GM19468 (cell line): Measurements from ENCODE around the gene CES3.
A peak's percentile ranks its signal among the peaks of the same experiment; 100 is the strongest.

Source experiments
- ATAC-seq: cut with Tn5 transposase; IDR thresholded peaks from one replicate; pipeline ENCODE4 v1.9.1; 2021; ENCODE audit warnings: mild to moderate bottlenecking, moderate library complexity, moderate number of reproducible peaks; ENCODE audit not compliant: unreplicated experiment; ENCODE audit errors: extremely low read depth

CES3 gene

DNA sequence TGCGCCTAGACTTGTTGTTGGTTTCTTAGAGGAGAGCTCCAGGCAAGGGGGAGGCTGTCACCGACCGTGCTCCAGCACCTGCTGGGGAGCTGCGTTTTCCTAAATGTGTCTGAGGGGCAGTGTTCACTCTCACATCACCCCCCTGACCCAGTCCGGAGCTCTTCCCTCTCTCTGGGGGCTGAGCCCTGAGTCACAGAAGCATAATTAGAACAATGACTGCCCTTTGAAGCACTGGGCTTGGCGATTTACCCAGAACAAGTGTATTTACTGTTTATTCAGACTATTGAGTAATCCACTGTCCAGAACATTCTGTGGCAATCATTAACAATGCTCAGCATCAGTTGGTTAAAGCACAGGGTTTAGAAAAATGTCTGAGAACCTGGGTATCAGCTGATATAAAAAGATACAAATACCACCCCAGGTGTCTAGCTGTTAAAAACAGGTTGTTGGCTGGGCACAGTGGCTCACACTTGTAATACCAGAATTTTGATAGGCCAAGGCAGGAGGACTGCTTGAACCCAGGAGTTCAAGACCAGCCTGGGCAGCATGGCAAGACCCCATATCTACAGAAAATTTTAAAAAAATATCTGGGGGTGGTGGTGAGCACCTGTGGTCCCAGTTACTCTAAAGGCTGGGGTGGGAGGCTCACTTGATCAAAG, 35.4 kb downstream of the CES3 start:
- ATAC-seq, result no peak

DNA sequence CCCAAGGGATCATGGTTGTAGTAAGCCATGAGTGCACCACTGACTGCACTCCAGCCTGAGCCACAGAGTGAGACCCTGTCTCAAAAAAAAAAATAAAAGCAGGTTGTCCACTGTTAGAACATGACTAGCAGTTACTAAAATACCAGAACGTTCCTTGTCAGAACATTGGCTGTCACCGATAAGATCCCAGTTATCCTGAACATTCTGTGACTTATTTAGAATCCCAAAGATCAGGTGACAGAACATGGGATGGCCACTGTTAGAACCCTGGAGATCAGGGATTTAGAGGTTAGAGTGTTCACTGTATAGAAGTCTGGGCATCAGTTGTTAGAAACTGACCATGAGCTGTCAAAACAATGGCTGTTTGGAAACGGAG, 35.9 kb downstream of the CES3 start:
- ATAC-seq, result no peak

GRCh38 chr16:67000384-67001351, 39.6 kb downstream of the CES3 start:
- ATAC-seq, result no peak

DNA sequence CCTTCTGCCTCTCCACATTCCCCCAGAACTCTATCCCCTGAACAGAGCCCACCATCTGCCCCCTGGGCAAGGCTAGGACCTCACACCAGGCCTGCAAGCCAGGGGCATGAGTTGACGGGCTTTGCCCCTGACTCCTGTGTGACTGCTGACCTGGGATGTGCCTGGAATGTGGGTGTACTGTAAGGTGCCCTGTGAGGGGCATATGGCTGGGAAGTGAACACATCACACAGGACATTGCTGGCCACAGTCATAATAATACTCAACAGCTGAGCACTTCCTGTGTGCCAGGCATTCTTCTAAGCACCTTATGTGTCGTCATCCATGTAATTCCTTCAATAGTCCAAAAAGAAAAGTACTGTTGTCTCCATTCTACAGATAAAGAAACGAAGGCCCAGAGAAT, 40.7 kb downstream of the CES3 start:
- no peak for ATAC-seq

DNA sequence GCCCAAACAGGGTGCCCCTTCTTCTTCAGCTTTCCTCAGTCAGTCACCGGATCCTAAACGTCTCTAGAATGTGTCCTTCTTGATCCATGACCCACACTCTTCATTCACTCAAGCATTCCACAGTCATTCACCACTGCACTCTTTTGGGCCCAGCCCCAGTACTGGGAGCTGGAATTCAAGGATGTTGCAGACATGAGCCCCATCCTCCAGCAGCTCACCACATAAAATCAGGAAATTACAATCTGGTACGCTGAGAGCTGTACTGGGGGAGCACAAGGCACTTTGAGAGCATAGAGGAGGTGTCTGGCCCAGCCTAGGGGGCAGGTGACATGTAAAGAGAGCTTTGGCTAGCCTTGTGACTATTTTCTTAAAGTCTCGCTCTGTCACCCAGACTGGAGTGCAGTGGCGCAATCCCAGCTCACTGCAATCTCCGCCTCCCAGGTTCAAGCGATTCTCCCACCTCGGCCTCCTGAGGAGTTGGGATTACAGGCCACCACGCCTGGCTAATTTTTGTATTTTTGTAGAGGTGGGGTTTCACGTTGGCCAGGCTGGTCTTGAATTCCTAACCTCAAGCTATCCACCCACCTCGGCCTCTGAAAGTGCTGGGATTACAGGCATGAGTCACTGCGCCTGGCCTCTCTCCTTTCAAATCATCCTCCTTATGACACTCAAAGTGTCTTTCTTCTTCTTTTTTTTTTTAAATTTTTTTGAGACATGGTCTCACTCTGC, 46.0 kb downstream of the CES3 start:
- ATAC-seq, result no peak

DNA sequence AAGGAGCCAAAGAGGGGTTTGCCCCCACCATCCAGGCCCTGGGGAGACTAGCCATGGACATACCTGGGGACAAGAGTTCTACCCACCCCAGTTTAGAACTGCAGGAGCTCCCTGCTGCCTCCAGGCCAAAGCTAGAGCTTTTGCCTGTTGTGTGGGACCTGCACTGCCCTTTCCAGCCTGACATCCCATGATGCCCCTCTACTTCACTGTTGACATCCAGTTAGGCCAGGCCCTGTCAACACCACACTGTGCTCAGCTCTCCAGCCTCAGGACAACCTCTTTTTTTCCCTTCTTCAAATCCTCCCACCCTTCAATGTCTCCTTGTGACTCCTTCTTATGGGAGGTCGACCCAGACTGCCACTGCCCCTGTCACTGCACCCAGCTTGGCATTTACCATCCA, 48.1 kb downstream of the CES3 start:
- ATAC-seq, result no peak

DNA sequence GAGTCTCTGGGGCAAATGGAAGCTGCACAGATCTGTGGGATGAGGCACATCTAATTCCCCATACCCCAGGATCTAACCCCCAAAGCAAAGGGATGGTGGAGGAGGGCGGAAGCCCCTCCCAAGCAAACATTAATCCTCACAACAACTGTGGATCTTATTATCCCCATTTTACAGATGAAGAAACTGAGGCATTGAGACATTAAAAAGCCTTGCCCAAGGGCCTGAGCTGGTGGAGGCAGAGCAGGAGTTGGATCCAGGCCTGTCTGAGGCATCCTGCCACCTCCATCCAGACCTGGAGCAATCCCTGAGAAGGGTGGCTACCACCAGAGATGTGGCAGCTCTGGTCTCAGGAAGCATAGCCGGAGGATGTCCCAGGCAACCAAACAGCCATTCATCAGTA, 50.2 kb downstream of the CES3 start:
- ATAC-seq, result no peak

GRCh38 chr16:67013233-67013822, 52.3 kb downstream of the CES3 start:
- ATAC-seq, result no peak

DNA sequence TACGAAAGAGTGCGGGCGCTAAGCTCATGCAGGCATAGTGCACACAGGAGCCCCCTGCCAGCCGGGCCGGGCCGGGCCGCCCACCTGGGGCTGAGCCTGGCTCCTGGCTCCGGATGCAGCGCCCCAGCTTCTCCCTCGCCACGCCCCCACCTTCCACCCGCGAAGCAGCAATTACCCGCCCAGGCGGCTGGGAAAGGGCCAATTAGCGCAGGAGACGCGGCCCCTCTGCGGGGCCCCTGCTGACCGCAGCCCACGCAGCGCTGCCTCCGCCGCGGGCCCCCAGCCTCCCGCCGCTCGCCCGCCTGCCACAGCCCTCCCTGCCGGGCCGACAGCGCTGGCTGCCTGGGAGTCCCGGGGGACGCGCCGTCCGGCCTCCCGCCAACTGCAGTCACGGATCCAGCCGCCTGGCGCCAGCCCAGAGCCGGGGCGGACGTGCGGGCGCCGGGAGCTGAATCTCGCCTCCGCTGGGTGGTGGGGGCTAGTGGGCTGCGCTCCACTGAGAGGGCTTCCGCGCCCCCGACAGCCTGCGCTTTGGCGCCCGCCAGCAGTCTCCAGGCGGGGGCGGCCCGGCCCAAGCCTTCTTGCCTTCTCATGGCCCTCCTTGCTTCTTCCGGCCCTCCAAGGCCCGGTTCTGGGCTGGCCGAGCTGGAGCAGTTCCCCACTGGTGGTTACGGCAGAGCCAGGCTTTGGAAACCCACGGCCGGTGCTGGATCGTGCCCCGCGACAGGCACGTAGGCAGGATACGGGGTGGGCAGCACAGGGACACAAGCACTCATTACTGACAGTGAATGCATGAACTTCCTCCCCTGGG, 53.0 kb downstream of the CES3 start:
- no peak for ATAC-seq

DNA sequence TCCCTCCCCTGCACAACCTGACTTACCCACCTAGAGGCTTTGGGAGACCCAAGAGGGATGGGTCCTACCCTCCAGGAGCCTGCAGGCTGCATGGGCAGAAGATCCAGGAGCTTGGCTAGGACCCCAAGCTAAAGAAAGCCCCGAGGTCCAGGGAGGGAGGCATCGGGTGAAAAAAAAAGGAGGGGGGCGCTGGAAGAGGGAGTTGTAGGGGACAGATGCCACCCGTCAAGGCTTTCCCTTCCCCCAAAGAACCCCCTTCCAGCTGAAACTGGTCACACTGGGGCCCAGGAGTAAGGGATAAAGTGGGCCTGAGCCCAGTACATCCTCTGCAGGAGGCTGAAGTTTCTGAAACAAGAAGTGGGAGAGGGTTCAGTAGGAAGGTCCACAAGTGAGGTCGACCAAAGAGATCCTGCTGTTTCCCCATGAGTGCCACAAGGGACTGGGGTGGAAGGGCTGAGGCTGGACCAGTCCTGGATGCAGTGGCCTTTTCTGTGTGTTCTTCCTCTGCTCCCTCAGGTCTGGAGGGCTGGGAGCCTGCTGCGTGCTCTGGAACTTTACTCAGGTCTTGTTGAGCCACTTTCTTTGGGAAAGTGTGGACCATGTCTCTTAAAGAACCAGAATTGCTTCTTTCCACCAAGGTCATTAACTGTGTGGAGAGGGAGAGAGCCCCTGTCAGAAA, 53.7 kb downstream of the CES3 start:
- no peak for ATAC-seq

GRCh38 chr16:67015313-67015731, 54.3 kb downstream of the CES3 start:
- ATAC-seq, result no peak

DNA sequence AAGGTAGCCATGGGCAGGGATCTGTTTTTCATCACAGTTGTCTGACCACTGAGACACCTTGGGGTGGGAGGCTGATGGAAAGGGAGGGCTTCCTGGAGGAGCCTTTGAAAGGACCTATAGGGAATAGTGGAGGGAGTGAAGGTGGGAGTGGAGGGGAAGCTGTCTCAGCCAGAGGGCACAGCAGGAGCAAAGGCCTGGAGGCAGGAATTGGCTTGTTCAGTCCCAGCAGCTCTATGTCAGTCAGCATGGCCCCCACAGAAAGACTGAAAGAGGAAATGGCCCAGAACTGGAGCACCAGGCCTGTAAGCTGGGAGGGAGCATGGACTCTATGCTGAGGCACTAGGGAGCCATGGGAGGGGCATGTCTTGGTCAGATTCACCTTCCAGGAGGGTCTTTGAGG, 55.1 kb downstream of the CES3 start:
- no peak for ATAC-seq

- ATAC-seq, result no peak
Measured at GRCh38 chr16:67016681-67017420, 55.8 kb downstream of the CES3 start.

DNA sequence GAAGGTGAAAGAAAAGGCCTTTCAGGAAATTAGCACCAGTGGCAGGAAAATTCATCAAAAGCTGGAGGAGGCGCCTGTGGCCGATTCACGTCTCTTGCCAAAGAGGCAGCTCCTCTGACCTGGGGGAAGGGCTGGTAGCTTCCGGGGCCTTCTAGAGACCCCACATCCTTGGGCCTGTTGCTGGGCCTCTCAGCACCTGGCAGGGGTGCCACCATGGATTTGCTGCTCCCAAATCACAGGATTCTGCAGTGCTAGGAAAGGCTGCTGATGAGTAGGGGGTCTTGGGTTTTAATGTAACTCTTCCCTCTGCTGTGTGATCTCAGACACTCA, 56.3 kb downstream of the CES3 start:
- no peak for ATAC-seq

DNA sequence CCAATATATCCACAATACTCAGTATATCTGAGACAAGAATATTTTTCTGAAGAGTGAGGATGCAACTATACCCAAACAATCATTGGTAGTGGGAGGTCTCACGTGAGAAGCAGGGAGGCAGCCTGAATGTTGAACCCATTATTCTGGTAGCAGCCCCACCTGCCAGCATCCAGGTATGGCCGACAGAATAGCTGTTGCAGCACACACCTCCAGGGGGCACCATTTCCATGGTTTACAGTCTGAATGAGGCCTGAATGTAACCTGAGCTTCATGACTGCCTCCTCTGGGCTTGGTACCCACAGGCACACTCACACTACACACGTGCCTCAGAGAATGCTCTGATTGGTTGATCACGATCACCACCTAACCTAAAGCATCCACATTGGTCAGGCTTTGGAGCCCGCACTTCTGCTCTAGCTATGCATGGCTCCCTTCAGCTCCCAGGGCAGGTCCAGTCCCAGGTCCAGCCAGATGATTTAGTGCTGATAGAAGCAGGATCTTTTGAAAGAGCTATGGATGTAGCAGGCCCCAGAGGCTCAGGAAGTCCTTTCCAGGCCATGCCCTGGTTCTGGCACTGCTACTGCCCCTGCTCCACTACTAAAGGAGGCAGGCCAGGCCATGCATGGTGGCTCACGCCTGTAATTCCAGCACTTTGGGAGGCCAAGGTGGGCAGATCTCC, 56.9 kb downstream of the CES3 start:
- ATAC-seq, result peak; percentile 98

- ATAC-seq, result no peak
Measured at GRCh38 chr16:67019171-67019570, 58.1 kb downstream of the CES3 start.

GRCh38 chr16:67021321-67021720, 60.3 kb downstream of the CES3 start:
- no peak for ATAC-seq

DNA sequence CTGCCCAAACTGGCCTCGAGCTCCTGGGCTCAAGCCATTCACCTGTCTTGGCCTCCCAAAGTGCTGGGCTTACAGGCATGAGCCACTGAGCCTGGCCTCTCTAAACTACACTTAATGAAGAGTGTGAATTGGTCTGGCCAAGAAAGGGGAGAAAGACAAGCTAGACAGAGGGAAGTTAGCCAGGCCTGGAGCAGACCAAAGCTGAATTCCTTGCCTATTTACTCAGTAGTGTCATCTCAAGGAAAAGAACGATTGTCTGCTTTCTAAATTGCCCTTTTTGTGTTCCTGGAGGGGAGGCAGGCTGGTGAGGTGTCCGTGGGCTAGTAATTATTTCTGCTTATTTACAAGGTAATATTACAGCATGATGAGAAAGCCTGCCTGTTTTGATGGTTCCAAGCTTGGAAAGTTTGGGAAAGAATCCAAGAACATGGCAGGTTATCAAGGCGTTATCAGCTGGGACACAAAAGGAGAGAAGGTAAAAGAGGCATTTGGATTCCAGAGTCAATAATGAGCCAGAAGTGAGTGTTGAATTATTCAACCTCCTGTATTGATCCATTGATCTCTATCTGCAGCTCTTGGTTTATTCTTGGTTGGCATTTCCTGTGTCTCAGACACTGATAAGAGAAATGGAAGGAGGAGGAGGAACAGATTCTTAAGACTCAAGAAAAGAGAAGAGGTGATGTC, 61.6 kb downstream of the CES3 start:
- ATAC-seq, result no peak
